Kidney (tissue), 14 donors: Measurements from ENCODE around the gene RIGI. TPM values are rescaled to one million over a fixed set of nuclear protein-coding genes. Genes with fewer than 3 reads are reported as not detected.

Experiments used
- DNase-seq, 5 donors: peaks; one replicate each; pipeline ENCODE4 v3.0.0-alpha.2; 2013 to 2020
- FAIRE-seq: peaks from 2 replicates; lab custom pipeline; 2012; peaks lifted over from hg19 to GRCh38; lab: Jason Lieb, UNC
- H3K27ac ChIP-seq, 2 donors: one replicate each; pipeline ENCODE4 v1.7.0; 2013; ENCODE audit warnings: low read depth in 2 of 2, low read length in 2 of 2, inconsistent platforms in 1 of 2
- H3K27me3 ChIP-seq: one replicate; pipeline ENCODE4 v1.7.1; 2013; ENCODE audit warnings: low read length, inconsistent platforms; ENCODE audit not compliant: control insufficient read depth, insufficient read depth
- H3K36me3 ChIP-seq, 3 donors: one replicate each; pipeline versions ENCODE4 v1.7.0 to v1.7.1; 2013; ENCODE audit warnings: low read length in 3 of 3, control low read depth in 1 of 3, inconsistent platforms in 1 of 3; ENCODE audit not compliant: insufficient read depth in 3 of 3, control insufficient read depth in 2 of 3
- H3K4me1 ChIP-seq, 3 donors: one replicate each; pipeline versions ENCODE4 v1.7.0 to v1.7.1; 2013; ENCODE audit warnings: low read length in 3 of 3, inconsistent platforms in 1 of 3, low read depth in 1 of 3; ENCODE audit not compliant: control insufficient read depth in 2 of 3, insufficient read depth in 2 of 3
- H3K4me3 ChIP-seq, 3 donors: one replicate each; pipeline versions ENCODE4 v1.7.0 to v1.8.1; 2013; ENCODE audit warnings: low read length in 3 of 3, control low read depth in 1 of 3, inconsistent platforms in 1 of 3
- H3K9ac ChIP-seq, 3 donors: one replicate each; pipeline versions ENCODE4 v1.7.0 to v1.7.1; 2013; ENCODE audit warnings: low read length in 3 of 3, control low read depth in 1 of 3, inconsistent platforms in 1 of 3
- H3K9me3 ChIP-seq, 3 donors: one replicate each; pipeline versions ENCODE4 v1.7.0 to v1.7.1; 2013; ENCODE audit warnings: low read length in 3 of 3, control low read depth in 1 of 3, inconsistent platforms in 1 of 3; ENCODE audit not compliant: control insufficient read depth in 2 of 3, insufficient read depth in 1 of 3
- intact Hi-C: fragments of 100-400 bp; cut with DNase I; formaldehyde crosslinking; loops from one replicate; pipeline ENCODE4 v1.11.1; 2022
- polyA plus RNA-seq: library from polyadenylated mRNA; stranded (reverse); fragments of 350-450 nt; fragmentation: Illumina TruSeq; extraction: RNeasy Lipid Tissue Mini Kit (QIAGEN cat#74804); gene quantifications from one replicate; pipeline ENCODE4 v1.2.3, GENCODE V29; 2014; ENCODE audit warnings: low read depth, low replicate concordance; ENCODE audit not compliant: insufficient read depth
- total RNA-seq: library from RNA; stranded (reverse); fragmentation: NEBNext Ultra II Directional; extraction: Animal tissue kit (Norgen Biotek cat#: 25700); gene quantifications from one replicate; pipeline ENCODE4 v1.2.1, GENCODE V29; 2021
- TF ChIP-seq, protein P1 (sequence below): IDR thresholded peaks from 3 replicates; pipeline ENCODE4 v1.5.1; 2012; ENCODE audit warnings: mild to moderate bottlenecking, moderate library complexity, borderline replicate concordance; ENCODE audit not compliant: insufficient read depth; ENCODE audit errors: extremely low read depth
- donor health status: control.
- donor health status: control.
- donor health status: control.
- donor health status: control.
- donor health status: control.
- donor health status: DM: yes; HTN: yes; CAD: no.
- donor health status: Normal renal cell carcinoma (clear cell type).

RIGI gene
- total and polyA plus RNA-seq, 2 donors from 2014 or later: 5.0 to 13.1 TPM

DNA sequence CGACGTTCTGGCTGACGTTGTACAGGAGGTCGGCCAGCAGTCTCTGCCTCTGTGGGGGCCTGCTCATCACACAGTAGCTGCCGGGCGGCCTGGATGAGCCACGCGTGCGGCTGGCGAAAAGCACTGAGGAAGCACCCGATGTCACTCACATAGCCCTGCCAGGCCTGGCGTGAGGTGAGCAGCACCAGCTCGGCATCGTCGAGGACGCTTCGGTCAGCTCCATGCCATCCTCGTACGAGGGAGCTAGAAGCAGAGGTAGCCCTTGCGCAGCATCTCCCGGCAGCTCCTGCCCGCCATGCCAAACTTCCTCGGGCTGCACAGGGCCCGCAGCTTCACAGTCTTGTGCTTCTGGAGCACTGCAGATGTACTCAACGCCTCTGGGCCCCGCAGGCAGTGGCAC, 40.8 kb upstream of the RIGI start:
- H3K9me3 ChIP-seq: no peaks in the 10 kb centered on the region
- intact Hi-C loops: no loop called here
- FAIRE-seq (no peak), DNase-seq (no peak)
- H3K9ac ChIP-seq: no peak overlapping the region
- H3K4me3 ChIP-seq: no peak overlapping the region
- peaks cover 0 to 1% (median 0%) of the 10 kb centered on the region in 3 donors for H3K4me1 ChIP-seq
- H3K27me3 ChIP-seq: no peaks in the 10 kb centered on the region
- TF ChIP-seq, protein P1, sequence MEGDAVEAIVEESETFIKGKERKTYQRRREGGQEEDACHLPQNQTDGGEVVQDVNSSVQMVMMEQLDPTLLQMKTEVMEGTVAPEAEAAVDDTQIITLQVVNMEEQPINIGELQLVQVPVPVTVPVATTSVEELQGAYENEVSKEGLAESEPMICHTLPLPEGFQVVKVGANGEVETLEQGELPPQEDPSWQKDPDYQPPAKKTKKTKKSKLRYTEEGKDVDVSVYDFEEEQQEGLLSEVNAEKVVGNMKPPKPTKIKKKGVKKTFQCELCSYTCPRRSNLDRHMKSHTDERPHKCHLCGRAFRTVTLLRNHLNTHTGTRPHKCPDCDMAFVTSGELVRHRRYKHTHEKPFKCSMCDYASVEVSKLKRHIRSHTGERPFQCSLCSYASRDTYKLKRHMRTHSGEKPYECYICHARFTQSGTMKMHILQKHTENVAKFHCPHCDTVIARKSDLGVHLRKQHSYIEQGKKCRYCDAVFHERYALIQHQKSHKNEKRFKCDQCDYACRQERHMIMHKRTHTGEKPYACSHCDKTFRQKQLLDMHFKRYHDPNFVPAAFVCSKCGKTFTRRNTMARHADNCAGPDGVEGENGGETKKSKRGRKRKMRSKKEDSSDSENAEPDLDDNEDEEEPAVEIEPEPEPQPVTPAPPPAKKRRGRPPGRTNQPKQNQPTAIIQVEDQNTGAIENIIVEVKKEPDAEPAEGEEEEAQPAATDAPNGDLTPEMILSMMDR: no peak
- H3K27ac ChIP-seq: no peak overlapping the region
- H3K36me3 ChIP-seq: peaks cover 4 to 20% (median 9%) of the 10 kb centered on the region in 3 donors

GRCh38 chr9:32565967-32566366, 40.0 kb upstream of the RIGI start:
- Histone ChIP-seq H3K9me3 (no peaks in the 10 kb centered on the region), H3K36me3 (peaks cover 4 to 20% (median 9%) of the 10 kb centered on the region in 3 donors), H3K27me3 (no peaks in the 10 kb centered on the region), H3K4me3 (no peak overlapping the region), H3K9ac (no peak overlapping the region), H3K4me1 (no peaks in the 10 kb centered on the region), H3K27ac (no peak overlapping the region)
- DNase-seq (no peak), FAIRE-seq (no peak)
- intact Hi-C loops: no loop called here
- TF ChIP-seq, protein P1: no peak

GRCh38 chr9:32558408-32558934, 32.5 kb upstream of the RIGI start:
- intact Hi-C loops: no loop called here
- no peak for DNase-seq
- FAIRE-seq: no peak
- Histone ChIP-seq H3K4me1 (peaks cover 0 to under 1% (median 0%) of the 10 kb centered on the region in 3 donors), H3K27me3 (no peaks in the 10 kb centered on the region), H3K4me3 (no peak overlapping the region), H3K9ac (no peak overlapping the region), H3K36me3 (no peaks in the 10 kb centered on the region), H3K27ac (no peak overlapping the region), H3K9me3 (no peaks in the 10 kb centered on the region)
- TF ChIP-seq, protein P1: no peak

DNA sequence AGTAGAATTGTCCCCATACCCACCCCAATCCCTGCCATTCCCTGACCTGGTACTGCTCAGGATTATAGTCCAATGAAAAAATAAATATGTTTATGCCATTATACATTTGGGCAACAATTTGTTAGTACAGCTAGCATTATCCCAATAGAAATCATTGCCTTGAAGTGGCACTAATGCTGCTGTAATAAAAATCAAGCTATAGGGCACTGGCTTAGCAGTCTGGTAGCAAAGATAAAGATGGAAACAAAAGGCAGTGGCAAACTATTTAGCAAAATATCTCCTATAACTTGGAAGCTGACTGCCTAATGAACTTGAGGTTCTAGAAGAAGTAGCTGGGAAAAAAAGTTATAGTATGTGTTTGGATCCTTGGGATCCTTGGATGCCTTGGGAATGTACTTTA, 28.6 kb upstream of the RIGI start:
- no peaks in the 10 kb centered on the region for H3K27me3 ChIP-seq
- intact Hi-C loops: no loop called here
- no peak overlapping the region for H3K27ac ChIP-seq
- no peak overlapping the region for H3K9ac ChIP-seq
- TF ChIP-seq, protein P1: no peak
- no peaks in the 10 kb centered on the region for H3K9me3 ChIP-seq
- H3K36me3 ChIP-seq: no peaks in the 10 kb centered on the region
- H3K4me1 ChIP-seq: peaks cover 0 to 6% (median 4%) of the 10 kb centered on the region in 3 donors
- FAIRE-seq (no peak), DNase-seq (no peak)
- H3K4me3 ChIP-seq: no peak overlapping the region
